Mesothelial cell of epicardium (in vitro differentiated cells): ENCODE results near the gene DNAI2. TPM values are rescaled to one million over a fixed set of nuclear protein-coding genes. Genes with fewer than 3 reads are reported as not detected.

ENCODE experiments used
- DNase-seq, 2 experiments: peaks; one replicate each; pipeline ENCODE4 v3.0.0; 2021; ENCODE audit warnings: low spot score in 2 of 2; ENCODE audit not compliant: unreplicated experiment in 2 of 2
- H3K27ac Mint-ChIP-seq: 2 replicates; pipeline ENCODE4 v1.8.0; 2021; ENCODE audit warnings: mixed read lengths
- H3K27me3 Mint-ChIP-seq: 2 replicates; pipeline ENCODE4 v1.8.0; 2021; ENCODE audit warnings: low read depth, mixed read lengths
- H3K36me3 Mint-ChIP-seq: 2 replicates; pipeline ENCODE4 v1.8.0; 2021; ENCODE audit warnings: mixed read lengths
- H3K4me1 Mint-ChIP-seq: 2 replicates; pipeline ENCODE4 v1.8.0; 2021; ENCODE audit warnings: mixed read lengths
- H3K4me3 Mint-ChIP-seq: 2 replicates; pipeline ENCODE4 v1.8.0; 2021; ENCODE audit warnings: mild to moderate bottlenecking, moderate library complexity, mixed read lengths
- H3K9me3 Mint-ChIP-seq: 2 replicates; pipeline ENCODE4 v1.8.0; 2021; ENCODE audit warnings: mixed read lengths
- total RNA-seq: library from RNA; stranded (reverse); gene quantifications from 3 replicates; pipeline ENCODE4 v1.2.1, GENCODE V29; 2021
- TF ChIP-seq, protein P1 (sequence below): fragments of 200-600 bp; sonication (generic); IDR thresholded peaks from one replicate; pipeline ENCODE4 v1.5.0; 2021; ENCODE audit warnings: antibody characterized with exemption; ENCODE audit not compliant: unreplicated experiment

The DNAI2 gene
- total RNA-seq, 1 donor from 2014 or later = not detected

DNA sequence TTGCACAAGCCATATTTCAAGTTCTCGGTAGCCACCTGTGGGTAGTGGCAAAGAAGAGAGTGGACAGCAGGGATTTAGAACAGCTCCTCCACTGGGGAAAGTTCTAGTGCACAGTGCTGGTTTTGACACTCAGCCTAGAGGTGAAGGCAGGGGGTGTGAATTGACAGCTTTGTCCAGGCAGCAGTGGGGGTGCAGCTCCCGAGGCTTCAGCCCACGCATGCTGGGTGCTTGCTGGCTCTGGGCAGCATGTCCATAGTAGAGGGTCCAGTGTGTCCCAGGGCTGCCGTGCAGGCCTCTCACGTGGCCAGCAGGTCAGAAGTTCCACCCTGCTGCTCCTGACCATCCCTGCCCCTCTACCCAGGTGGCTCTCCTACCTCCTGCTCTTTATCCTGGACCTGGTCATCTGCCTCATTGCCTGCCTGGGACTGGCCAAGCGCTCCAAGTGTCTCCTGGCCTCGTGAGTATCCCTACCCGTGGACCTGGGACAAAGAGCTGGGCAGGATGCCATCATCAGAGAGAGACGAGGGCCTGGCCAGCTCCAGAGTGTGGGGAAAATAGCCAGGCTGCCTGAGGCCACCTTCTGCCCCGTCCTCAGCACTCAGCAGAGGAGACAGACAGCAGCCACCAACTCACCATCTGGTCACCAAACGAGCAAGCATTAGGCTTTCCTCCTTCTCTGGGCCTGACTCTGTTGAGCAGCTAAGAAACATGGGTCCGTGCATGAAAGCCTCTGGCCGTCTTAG is 30.9 kb upstream of the DNAI2 start:
- peaks cover 3% of the 10 kb centered on the region for H3K9me3 Mint-ChIP-seq
- H3K36me3 Mint-ChIP-seq = peaks cover 4% of the 10 kb centered on the region
- TF ChIP-seq, protein P1, sequence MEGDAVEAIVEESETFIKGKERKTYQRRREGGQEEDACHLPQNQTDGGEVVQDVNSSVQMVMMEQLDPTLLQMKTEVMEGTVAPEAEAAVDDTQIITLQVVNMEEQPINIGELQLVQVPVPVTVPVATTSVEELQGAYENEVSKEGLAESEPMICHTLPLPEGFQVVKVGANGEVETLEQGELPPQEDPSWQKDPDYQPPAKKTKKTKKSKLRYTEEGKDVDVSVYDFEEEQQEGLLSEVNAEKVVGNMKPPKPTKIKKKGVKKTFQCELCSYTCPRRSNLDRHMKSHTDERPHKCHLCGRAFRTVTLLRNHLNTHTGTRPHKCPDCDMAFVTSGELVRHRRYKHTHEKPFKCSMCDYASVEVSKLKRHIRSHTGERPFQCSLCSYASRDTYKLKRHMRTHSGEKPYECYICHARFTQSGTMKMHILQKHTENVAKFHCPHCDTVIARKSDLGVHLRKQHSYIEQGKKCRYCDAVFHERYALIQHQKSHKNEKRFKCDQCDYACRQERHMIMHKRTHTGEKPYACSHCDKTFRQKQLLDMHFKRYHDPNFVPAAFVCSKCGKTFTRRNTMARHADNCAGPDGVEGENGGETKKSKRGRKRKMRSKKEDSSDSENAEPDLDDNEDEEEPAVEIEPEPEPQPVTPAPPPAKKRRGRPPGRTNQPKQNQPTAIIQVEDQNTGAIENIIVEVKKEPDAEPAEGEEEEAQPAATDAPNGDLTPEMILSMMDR = no peak
- H3K27ac Mint-ChIP-seq = no peak overlapping the region
- H3K27me3 Mint-ChIP-seq = peaks cover 17% of the 10 kb centered on the region
- DNase-seq = no peak
- H3K4me1 Mint-ChIP-seq = peaks cover 9% of the 10 kb centered on the region
- H3K4me3 Mint-ChIP-seq = no peak overlapping the region

DNA sequence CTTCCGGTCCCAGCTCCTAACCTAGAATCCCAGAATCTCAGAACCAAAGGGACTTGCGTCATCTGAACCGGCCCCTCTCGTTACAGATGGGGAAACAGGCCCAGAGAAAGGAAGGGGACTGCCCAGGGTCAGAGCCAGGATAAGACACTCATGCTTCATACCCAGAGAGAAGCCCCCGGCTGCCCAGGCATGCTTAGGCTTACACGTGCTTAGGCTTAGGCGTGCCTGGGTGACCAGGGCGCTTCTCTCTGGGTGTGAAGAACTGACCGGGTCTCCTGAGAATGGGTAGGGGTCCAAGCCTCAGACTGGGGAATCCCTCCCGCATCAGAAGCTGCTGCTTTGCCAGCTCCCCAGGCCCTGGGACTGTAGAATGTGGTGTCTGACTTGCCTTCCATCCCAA is 29.9 kb upstream of the DNAI2 start:
- TF ChIP-seq, protein P1 = no peak
- H3K27ac Mint-ChIP-seq = no peak overlapping the region
- peaks cover 9% of the 10 kb centered on the region for H3K4me1 Mint-ChIP-seq
- peaks cover 3% of the 10 kb centered on the region for H3K9me3 Mint-ChIP-seq
- H3K27me3 Mint-ChIP-seq = peaks cover 17% of the 10 kb centered on the region
- no peak for DNase-seq
- H3K4me3 Mint-ChIP-seq = no peak overlapping the region
- peaks cover 4% of the 10 kb centered on the region for H3K36me3 Mint-ChIP-seq

DNA sequence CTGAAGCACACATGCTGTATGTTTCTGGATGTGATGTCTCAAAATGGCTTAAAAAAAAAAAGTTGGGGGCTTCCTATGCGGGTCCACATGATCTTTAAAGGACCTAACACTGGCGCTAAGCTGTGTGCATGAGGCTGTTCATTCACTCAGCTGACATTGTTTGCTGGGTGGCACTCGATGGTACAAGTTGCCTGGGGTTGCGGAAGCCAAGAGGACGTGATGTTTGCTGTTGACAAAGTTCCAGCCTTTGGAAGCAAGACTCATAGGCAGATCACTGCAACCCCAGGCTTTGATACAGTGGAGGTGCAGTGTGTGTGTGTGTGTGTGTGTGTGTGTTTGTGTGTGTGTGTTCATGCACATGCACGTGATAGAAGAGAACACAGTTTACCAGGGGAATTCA is 29.5 kb upstream of the DNAI2 start:
- Mint-ChIP-seq H3K4me3 (no peak overlapping the region), H3K36me3 (peaks cover 4% of the 10 kb centered on the region), H3K27me3 (peaks cover 19% of the 10 kb centered on the region), H3K9me3 (peaks cover 3% of the 10 kb centered on the region), H3K27ac (no peak overlapping the region), H3K4me1 (peaks cover 9% of the 10 kb centered on the region)
- DNase-seq = no peak
- TF ChIP-seq, protein P1 = no peak

DNA sequence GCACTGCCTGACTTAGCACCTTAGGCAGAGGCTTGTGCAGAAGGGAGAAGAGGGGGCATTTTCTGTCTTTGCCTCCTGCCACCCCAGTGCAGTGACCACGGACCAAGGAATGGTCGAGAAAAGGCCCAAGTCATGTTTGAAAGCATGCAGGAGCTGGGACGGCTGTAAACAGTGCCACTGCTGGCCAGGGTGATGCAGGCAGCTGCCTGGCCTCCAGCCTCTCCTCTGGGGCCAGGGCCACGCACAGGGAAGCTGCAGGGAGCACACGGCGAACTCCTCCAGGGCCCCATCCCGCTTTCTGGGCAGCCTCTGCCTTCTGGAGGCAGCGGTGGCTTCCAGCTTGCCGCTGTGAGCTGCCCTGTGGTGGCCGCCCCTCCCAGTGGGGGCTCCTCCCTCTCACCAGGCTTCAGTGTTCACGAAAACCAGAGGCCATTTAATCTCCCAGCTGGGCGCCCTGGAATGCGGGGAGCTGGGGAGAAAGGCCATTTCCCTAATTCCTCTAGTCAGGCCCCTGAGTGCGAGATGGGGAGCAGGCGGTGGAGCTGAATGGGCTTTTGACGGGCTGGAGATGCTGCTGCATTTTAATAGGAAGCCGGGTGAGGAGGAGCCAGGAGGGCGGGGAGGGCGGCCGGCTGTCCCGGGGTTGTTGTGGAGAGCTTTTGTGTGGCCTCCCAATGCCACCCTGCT is 28.7 kb upstream of the DNAI2 start:
- TF ChIP-seq, protein P1 = no peak
- Mint-ChIP-seq H3K4me3 (no peak overlapping the region), H3K27ac (no peak overlapping the region), H3K4me1 (peaks cover 9% of the 10 kb centered on the region), H3K27me3 (peaks cover 19% of the 10 kb centered on the region), H3K36me3 (peaks cover 4% of the 10 kb centered on the region), H3K9me3 (peaks cover 3% of the 10 kb centered on the region)
- no peak for DNase-seq

DNA sequence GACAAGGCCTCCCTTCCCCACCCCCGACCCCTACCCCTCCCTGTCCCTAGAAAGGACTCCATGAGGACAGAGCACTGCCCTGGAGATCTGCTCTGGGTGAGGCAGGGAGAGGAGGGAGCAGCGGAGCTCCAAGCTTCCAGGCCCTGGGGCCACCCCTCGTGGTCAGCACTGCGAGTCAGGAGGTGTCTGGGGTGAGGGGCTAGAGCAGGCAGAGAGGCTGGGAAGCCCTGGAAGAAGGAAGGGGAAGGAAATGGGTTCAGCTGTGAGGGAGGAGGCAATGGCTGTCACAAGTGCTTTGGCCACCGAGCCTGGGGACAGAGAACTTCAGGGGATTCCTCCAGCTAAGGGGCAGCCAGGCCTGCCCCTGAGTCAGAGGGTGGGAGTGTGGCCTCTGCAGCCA is 28.2 kb upstream of the DNAI2 start:
- no peak overlapping the region for H3K4me3 Mint-ChIP-seq
- DNase-seq = no peak
- peaks cover 4% of the 10 kb centered on the region for H3K36me3 Mint-ChIP-seq
- TF ChIP-seq, protein P1 = no peak
- no peak overlapping the region for H3K27ac Mint-ChIP-seq
- peaks cover 3% of the 10 kb centered on the region for H3K9me3 Mint-ChIP-seq
- H3K27me3 Mint-ChIP-seq = peaks cover 18% of the 10 kb centered on the region
- peaks cover 4% of the 10 kb centered on the region for H3K4me1 Mint-ChIP-seq
